Erythroblast (primary cell): Measurements from ENCODE around the gene SUSD3.

ENCODE experiments used
- GATA1 ChIP-seq: IDR thresholded peaks from 2 replicates; pipeline ENCODE4 v1.6.1; 2011; ENCODE audit warnings: low read depth, mild to moderate bottlenecking, control low read depth, low read length, moderate library complexity
- POLR2A ChIP-seq: IDR thresholded peaks from 2 replicates; pipeline ENCODE4 v1.6.1; 2011; ENCODE audit warnings: mild to moderate bottlenecking, low read length

- TF ChIP-seq POLR2A (no peak), GATA1 (no peak)
Measured at GRCh38 chr9:93061260-93061751, 2.8 kb downstream of the SUSD3 start.
